Measurements from ENCODE around the gene TULP4.

GRCh38 chr6:158361961-158362669 is 49.9 kb downstream of the TULP4 start:
- TF ChIP-seq CTCF (IDR thresholded peaks at IDR 0.05) (no peak), POLR2A (IDR thresholded peaks at IDR 0.05) (no peak)

All from uterus (tissue), 2 donors.